Measurements from ENCODE around the gene ODF4.
"Not testable (repeated sequence)": the region's sequence is repeated elsewhere in the genome, so short reads cannot be mapped to it uniquely, and the experiment has no call there.

Gene ODF4

GRCh38 chr17:8393470-8394231, 54.0 kb downstream of the ODF4 start:
- H3K4me3 ChIP-seq (ENCODE audit: low read length): no peak overlapping the region
- TF ChIP-seq CTCF (conservative IDR thresholded peaks at IDR 0.05; ENCODE audit: low read length): no peak
- no peak for DNase-seq (ENCODE audit: low read depth)

GRCh38 chr17:8394497-8394896, 54.9 kb downstream of the ODF4 start:
- H3K4me3 ChIP-seq (ENCODE audit: low read length); DNase-seq (ENCODE audit: low read depth): not testable (repeated sequence)

Measured in AG10803 (cell line).